ENCODE results near the gene RNF207. TPM values are rescaled to one million over a fixed set of nuclear protein-coding genes. Genes with fewer than 3 reads are reported as not detected.

The RNF207 gene
- total and polyA plus RNA-seq, 2 donors (not counting 3 experiments of a cell fraction or from before 2014, with no cell fraction given), result 3.2 to 8.2 TPM

DNA sequence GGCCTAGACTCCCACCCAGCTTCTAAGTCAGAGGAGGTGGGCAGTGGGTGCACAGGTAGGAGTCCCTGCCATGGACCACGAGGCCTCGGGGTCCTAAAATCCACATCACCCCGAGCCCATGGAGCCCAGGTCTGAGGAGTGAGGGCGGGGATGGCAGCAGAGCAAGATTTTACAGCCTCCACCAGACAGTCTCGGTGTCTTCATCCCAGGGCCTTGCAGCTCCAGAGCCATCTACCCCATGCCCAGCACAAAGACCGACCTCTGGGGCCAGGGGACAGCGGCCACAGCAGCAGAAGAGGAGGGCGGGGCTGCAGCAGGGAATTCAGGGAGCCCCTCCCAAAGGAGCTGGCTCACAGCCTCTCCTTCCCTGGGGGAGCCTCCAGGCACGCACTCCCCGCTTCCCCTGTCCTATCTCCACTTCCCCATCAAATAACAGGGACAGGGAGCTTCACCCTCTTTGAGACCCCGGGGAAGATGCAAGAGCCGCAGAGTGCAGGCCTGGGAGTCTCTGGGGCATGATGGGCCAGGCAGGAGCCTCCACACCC, 40.4 kb upstream of the RNF207 start:
- dilution Hi-C loops (cut with MboI; ENCODE audit: extremely low pct_ligation_motif_present, low sequenced_read_pairs) (no loop called here), intact Hi-C loops (cut with micrococcal nuclease) (no loop called here)
- DNase-seq (ENCODE audit: low read depth, low spot score) (no peak), FAIRE-seq (no peak)
- H3K9me3 ChIP-seq (replicated peaks; ENCODE audit: control insufficient read depth, insufficient read depth, low read length), result no peaks in the 10 kb centered on the region
- no peak overlapping the region for H3K4me2 ChIP-seq (ENCODE audit: insufficient read depth, low read length)
- H3K4me1 ChIP-seq (ENCODE audit: control insufficient read depth, extremely low read depth, insufficient read depth, low read length), result no peaks in the 10 kb centered on the region
- ChIA-PET CTCF (interaction anchor here (1.6 kb wide), 1 partner anchor 39 kb away, joined by 4 read pairs; no protein-coding TSS in a partner anchor), POLR2A (no interaction called here)
- no peak overlapping the region for H2AFZ ChIP-seq (ENCODE audit: low read depth, low read length)
- no TSS peak for BruUV-seq (replicated peaks)
- no peak overlapping the region for H3K27ac ChIP-seq (ENCODE audit: insufficient read depth, low read depth, low read length)
- no peaks in the 10 kb centered on the region for H3K27me3 ChIP-seq (ENCODE audit: control insufficient read depth in 2 of 2, insufficient read depth in 2 of 2, low read length in 2 of 2)
- no peaks in the 10 kb centered on the region for H3K9me1 ChIP-seq (replicated peaks; ENCODE audit: control insufficient read depth, extremely low read depth, insufficient read depth, low read length)
- TF ChIP-seq JUN (IDR thresholded peaks at IDR 0.05; ENCODE audit: borderline replicate concordance, insufficient read depth, insufficient read length, low read depth) (no peak), FOS (IDR thresholded peaks at IDR 0.05; ENCODE audit: borderline replicate concordance, insufficient read depth, low read length) (no peak), POLR2AphosphoS5 (IDR thresholded peaks at IDR 0.05; ENCODE audit: insufficient read depth, low read depth, low read length) (no peak)
- TF ChIP-seq, protein P1, sequence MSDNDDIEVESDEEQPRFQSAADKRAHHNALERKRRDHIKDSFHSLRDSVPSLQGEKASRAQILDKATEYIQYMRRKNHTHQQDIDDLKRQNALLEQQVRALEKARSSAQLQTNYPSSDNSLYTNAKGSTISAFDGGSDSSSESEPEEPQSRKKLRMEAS (IDR thresholded peaks at IDR 0.05; ENCODE audit: insufficient read depth, insufficient read length), result no peak
- no peaks in the 10 kb centered on the region for H4K20me1 ChIP-seq (replicated peaks; ENCODE audit: control insufficient read depth, extremely low read depth, insufficient read depth, low read length)
- no peaks in the 10 kb centered on the region for H3K79me2 ChIP-seq (ENCODE audit: control insufficient read depth, insufficient read depth, low read length)
- no peak overlapping the region for H3K9ac ChIP-seq (replicated peaks; ENCODE audit: extremely low read depth, insufficient read depth, low read length)
- H3K36me3 ChIP-seq (ENCODE audit: control insufficient read depth in 2 of 2, extremely low read depth in 1 of 2, insufficient read depth in 2 of 2, low read length in 2 of 2), result no peaks in the 10 kb centered on the region
- no peak overlapping the region for H3K4me3 ChIP-seq (replicated peaks in 1 of 3; ENCODE audit: insufficient read depth in 1 of 3, low read depth in 1 of 3, low read length in 3 of 3)

DNA sequence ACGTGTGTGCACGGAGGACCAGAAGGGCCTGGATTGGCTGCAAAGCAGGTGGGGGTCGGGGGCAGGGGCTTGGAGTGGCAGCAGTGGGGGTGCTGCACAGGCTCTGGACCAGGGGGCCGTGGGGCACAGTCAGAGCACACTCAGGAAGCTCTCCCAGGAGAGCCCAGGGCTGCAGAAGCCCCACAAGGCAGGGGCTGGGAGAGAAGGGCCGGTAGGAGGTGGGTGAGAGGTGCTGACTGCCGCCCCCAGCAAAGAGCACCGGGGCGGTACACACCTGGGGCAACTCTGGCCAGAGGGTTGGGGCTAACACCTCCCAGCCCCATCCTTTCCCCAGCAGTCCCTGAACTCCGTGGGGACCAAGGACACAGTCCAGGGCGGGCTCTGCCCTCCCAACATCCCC, 39.7 kb upstream of the RNF207 start:
- FAIRE-seq (no peak), DNase-seq (ENCODE audit: low read depth, low spot score) (no peak)
- TF ChIP-seq MYC (IDR thresholded peaks at IDR 0.05; ENCODE audit: low read depth, low read length), result no peak
- TF ChIP-seq, protein P1 (IDR thresholded peaks at IDR 0.05; ENCODE audit: insufficient read depth, insufficient read length), result no peak
- no peak for TF ChIP-seq POLR2A (IDR thresholded peaks at IDR 0.05; ENCODE audit: low read depth, low read length)
- TF ChIP-seq FOS (IDR thresholded peaks at IDR 0.05; ENCODE audit: borderline replicate concordance, insufficient read depth, low read length), result no peak
- no peak for TF ChIP-seq POLR2AphosphoS5 (IDR thresholded peaks at IDR 0.05; ENCODE audit: insufficient read depth, low read depth, low read length)
- no peak for TF ChIP-seq GATA2 (IDR thresholded peaks at IDR 0.05; ENCODE audit: insufficient read depth, insufficient read length, low read depth, low read length)
- Histone ChIP-seq H2AFZ (ENCODE audit: low read depth, low read length) (no peak overlapping the region), H3K27ac (ENCODE audit: insufficient read depth, low read depth, low read length) (no peak overlapping the region), H4K20me1 (replicated peaks; ENCODE audit: control insufficient read depth, extremely low read depth, insufficient read depth, low read length) (no peaks in the 10 kb centered on the region), H3K27me3 (ENCODE audit: control insufficient read depth in 2 of 2, insufficient read depth in 2 of 2, low read length in 2 of 2) (no peaks in the 10 kb centered on the region), H3K9ac (replicated peaks; ENCODE audit: extremely low read depth, insufficient read depth, low read length) (no peak overlapping the region), H3K4me2 (ENCODE audit: insufficient read depth, low read length) (no peak overlapping the region), H3K9me3 (replicated peaks; ENCODE audit: control insufficient read depth, insufficient read depth, low read length) (no peaks in the 10 kb centered on the region), H3K9me1 (replicated peaks; ENCODE audit: control insufficient read depth, extremely low read depth, insufficient read depth, low read length) (no peaks in the 10 kb centered on the region), H3K36me3 (ENCODE audit: control insufficient read depth in 2 of 2, extremely low read depth in 1 of 2, insufficient read depth in 2 of 2, low read length in 2 of 2) (no peaks in the 10 kb centered on the region), H3K4me1 (ENCODE audit: control insufficient read depth, extremely low read depth, insufficient read depth, low read length) (no peaks in the 10 kb centered on the region), H3K79me2 (ENCODE audit: control insufficient read depth, insufficient read depth, low read length) (no peaks in the 10 kb centered on the region), H3K4me3 (replicated peaks in 1 of 3; ENCODE audit: insufficient read depth in 1 of 3, low read depth in 1 of 3, low read length in 3 of 3) (no peak overlapping the region)
- POLR2A ChIA-PET, result no interaction called here
- no TSS peak for BruUV-seq (replicated peaks)
- CTCF ChIA-PET, result interaction anchor here (1.6 kb wide), 1 partner anchor 39 kb away, joined by 4 read pairs; no protein-coding TSS in a partner anchor
- intact Hi-C loops (cut with micrococcal nuclease), result no loop called here
- dilution Hi-C loops (cut with MboI; ENCODE audit: extremely low pct_ligation_motif_present, low sequenced_read_pairs), result no loop called here

All from endothelial cell of umbilical vein (primary cell).